ENCODE results near the gene GATB.

- TF ChIP-seq, protein P1, sequence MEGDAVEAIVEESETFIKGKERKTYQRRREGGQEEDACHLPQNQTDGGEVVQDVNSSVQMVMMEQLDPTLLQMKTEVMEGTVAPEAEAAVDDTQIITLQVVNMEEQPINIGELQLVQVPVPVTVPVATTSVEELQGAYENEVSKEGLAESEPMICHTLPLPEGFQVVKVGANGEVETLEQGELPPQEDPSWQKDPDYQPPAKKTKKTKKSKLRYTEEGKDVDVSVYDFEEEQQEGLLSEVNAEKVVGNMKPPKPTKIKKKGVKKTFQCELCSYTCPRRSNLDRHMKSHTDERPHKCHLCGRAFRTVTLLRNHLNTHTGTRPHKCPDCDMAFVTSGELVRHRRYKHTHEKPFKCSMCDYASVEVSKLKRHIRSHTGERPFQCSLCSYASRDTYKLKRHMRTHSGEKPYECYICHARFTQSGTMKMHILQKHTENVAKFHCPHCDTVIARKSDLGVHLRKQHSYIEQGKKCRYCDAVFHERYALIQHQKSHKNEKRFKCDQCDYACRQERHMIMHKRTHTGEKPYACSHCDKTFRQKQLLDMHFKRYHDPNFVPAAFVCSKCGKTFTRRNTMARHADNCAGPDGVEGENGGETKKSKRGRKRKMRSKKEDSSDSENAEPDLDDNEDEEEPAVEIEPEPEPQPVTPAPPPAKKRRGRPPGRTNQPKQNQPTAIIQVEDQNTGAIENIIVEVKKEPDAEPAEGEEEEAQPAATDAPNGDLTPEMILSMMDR (IDR thresholded peaks at IDR 0.05; ENCODE audit: low read depth, low read length): no peak
- no peak for TF ChIP-seq EZH2phosphoT487 (IDR thresholded peaks at IDR 0.05; ENCODE audit: low read depth)
Observed at GRCh38 chr4:151745481-151746231, 15.2 kb downstream of the GATB start.
